Coronary artery (tissue), 2 donors: ENCODE data around the gene AQP1.

Experiments used
- DNase-seq: peaks from one replicate; pipeline ENCODE4 v3.0.0-alpha.2; 2017; ENCODE audit warnings: low spot score
- H3K27ac ChIP-seq, 2 donors: fragments of 200-600 bp; sonication (generic); one replicate each; pipeline ENCODE4 v1.5.1; 2016 to 2019
- H3K4me3 ChIP-seq: fragments of 200-600 bp; sonication (generic); 2 replicates; pipeline ENCODE4 v1.5.1; 2016; ENCODE audit warnings: mild to moderate bottlenecking, moderate library complexity
- CTCF ChIP-seq: fragments of 200-600 bp; sonication (generic); IDR thresholded peaks from one replicate; pipeline ENCODE4 v1.5.1; 2019; ENCODE audit warnings: antibody characterized with exemption

AQP1 gene

GRCh38 chr7:30910411-30911073, 1.1 kb upstream of the AQP1 start:
- H3K27ac ChIP-seq, result peak overlapping the region; percentile 81 to 97
- H3K4me3 ChIP-seq, result peak overlapping the region; percentile 79
- no peak for DNase-seq

GRCh38 chr7:30911133-30911532, 520 bp upstream of the AQP1 start:
- Histone ChIP-seq H3K27ac (peak overlapping the region; percentile 81 to 97), H3K4me3 (peak overlapping the region; percentile 79)
- no peak for DNase-seq
- TF ChIP-seq CTCF, result no peak

More at GRCh38 chr7:30910411-30911073, 1.1 kb upstream of the AQP1 start:
- TF ChIP-seq CTCF, result no peak

- DNase-seq, result no peak
- Histone ChIP-seq H3K4me3 (peak overlapping the region; percentile 79), H3K27ac (peak overlapping the region; percentile 81 to 97)
- TF ChIP-seq CTCF, result no peak
Observed at GRCh38 chr7:30912021-30912730, 523 bp downstream of the AQP1 start.

GRCh38 chr7:30912731-30912985, 1.0 kb downstream of the AQP1 start:
- DNase-seq, result no peak
- no peak for TF ChIP-seq CTCF
- H3K27ac ChIP-seq, result peak overlapping the region; percentile 81 to 97
- peak overlapping the region; percentile 79 for H3K4me3 ChIP-seq

GRCh38 chr7:30912986-30913811, 1.5 kb downstream of the AQP1 start:
- Histone ChIP-seq H3K4me3 (peak overlapping the region; percentile 79), H3K27ac (peak overlapping the region; percentile 86 to 97)
- no peak for DNase-seq
- TF ChIP-seq CTCF, result no peak

GRCh38 chr7:30913821-30914515, 2.3 kb downstream of the AQP1 start:
- Histone ChIP-seq H3K27ac (peak overlapping the region; percentile 86 to 97), H3K4me3 (peak overlapping the region; percentile 79)
- no peak for DNase-seq
- TF ChIP-seq CTCF, result no peak
